G401 (cell line): ENCODE data around the gene DISP2. TPM values are rescaled to one million over a fixed set of nuclear protein-coding genes. Genes with fewer than 3 reads are reported as not detected.

Experiments used
- DNase-seq: peaks from one replicate; pipeline ENCODE4 v3.0.0-alpha.2; 2015; ENCODE audit warnings: low spot score
- in situ Hi-C: cut with HindIII; loops from 2 replicates; pipeline ENCODE4 v1.10.0; 2016; ENCODE audit warnings: low sequenced_read_pairs, mixed read lengths
- total RNA-seq: library from RNA; depleted of rRNA; stranded (reverse); fragments of >200 nt; shearing (Covaris generic); gene quantifications from 2 replicates; pipeline ENCODE4 v1.2.3, GENCODE V29; 2014

Gene DISP2
- total RNA-seq, 1 experiment from 2014 or later: 1.0 TPM

DNA sequence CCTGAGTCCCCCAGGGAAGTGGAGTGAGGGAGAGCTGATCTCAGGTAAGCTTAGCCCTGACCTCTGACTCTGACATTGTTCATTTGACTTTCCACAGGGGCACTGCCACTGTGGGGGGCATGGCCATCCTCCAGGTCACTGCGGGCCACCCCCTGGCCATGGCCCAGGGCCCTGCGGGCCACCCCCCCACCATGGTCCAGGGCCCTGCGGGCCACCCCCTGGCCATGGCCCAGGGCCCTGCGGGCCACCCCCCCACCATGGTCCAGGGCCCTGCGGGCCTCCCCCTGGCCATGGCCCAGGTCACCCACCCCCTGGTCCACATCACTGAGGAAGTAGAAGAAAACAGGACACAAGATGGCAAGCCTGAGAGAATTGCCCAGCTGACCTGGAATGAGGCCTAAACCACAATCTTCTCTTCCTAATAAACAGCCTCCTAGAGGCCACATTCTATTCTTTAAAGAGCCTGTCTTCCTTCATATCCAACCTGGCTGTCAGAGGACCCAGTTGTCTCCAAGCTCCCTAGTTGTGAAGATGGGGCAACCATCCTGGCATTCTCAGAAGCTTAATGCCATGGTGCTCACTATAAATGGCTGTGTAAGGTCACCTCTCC is 1.9 kb upstream of the DISP2 start:
- in situ Hi-C loops: no loop called here

GRCh38 chr15:40357246-40357645 is 773 bp upstream of the DISP2 start:
- in situ Hi-C loops: no loop called here
- DNase-seq: no peak

More for the DNA sequence above, 1.9 kb upstream of the DISP2 start:
- DNase-seq: no peak

DNA sequence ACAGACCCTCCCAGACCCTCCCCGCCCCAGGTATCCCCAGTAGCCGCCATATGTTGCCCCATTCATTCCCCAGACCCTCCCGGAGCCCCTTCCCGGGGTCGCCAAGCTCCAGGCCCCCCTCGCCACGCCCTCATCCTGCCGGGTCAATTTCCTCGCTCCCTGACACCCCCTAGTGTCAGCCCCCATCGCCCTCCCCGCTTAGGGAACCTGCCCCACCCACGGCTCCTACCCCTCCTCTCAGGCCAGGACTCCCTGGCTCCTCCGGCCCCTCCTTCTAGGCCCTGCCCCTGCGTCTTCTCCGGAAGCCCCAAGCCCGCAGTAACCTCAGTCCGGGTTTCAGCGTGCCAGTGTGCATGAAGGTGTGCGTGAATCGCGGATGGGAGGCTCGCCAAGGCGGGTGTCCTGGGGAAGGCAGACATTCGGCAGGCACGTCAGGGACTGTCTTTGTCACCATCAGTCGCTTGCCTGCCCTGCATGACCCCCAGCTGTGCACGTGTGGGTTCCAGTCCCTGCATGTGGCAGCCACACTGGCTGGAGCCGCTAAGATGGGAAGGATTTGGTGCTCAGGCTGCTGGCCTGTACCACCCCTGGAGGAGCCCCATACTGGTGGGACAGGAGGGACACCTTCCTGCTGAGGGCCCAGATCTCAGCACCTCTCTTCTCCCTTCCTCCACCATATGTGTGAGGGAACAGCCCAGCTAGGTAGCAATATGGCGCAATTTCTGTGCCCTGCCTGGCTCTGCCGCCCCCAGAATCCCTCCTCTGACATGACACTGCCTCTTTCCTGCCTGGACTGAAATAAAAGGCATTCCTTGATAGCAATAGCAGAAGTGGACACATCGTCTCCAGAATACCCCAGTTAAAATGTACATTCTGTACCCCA is 693 bp downstream of the DISP2 start:
- in situ Hi-C loops: no loop called here
- DNase-seq: peak; percentile 71

DNA sequence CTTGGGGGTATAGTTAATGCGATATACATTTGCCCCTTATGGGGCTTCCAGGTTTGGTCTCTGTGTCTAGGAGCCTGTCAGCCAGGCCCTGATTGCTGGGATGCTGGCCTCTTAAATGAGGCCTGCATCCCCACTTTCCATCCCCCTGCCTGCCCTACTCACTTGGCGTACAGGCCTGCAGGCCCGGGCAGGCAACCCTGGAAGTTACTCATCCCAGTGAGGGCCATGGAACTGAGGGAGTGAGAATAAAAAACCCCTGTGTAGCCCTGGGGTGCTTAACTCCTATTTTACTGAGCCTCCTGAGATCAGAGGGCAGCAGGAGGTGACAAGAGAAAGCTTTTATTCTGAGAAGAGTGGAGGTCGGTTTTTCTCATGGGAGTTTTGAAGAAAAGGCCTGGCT is 2.0 kb downstream of the DISP2 start:
- in situ Hi-C loops: no loop called here
- no peak for DNase-seq

- in situ Hi-C loops: no loop called here
- DNase-seq: peak; percentile 70
Measured at GRCh38 chr15:40361640-40362039, 3.6 kb downstream of the DISP2 start.

DNA sequence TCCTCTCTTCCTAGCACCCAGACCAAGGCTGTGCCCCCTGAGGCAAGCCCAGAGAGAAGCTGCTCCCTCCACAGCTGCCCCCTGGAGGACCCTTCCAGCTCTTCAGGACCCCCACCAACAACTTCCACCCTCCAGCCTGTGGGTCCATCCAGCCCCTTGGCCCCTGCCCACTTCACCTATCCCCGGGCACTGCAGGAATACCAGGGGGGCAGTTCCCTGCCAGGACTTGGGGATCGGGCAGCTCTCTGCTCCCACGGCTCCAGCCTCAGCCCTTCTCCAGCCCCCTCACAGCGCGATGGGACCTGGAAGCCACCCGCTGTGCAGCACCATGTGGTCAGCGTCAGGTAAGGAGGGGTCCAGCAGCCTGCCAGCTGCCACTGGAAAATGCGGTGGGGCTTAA is 5.6 kb downstream of the DISP2 start:
- no peak for DNase-seq
- in situ Hi-C loops: no loop called here

DNA sequence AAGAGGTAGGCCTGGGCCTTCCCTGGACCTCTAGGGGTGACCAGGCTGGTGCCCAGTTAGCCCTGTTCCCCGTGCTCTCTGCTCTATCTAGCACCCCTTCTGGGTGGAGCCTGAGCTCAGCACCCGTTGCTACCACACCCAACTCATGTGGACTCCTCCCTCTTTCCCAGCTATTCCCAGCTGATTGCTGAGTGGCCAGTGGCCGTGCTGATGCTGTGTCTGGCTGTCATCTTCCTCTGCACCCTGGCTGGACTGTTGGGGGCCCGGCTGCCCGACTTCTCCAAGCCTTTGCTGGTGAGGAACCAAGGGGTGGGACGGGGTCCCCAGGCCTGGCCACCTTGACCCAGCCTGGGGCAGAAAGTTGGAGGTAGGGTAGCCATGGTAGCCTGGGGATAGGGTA is 6.2 kb downstream of the DISP2 start:
- no peak for DNase-seq
- in situ Hi-C loops: no loop called here

DNA sequence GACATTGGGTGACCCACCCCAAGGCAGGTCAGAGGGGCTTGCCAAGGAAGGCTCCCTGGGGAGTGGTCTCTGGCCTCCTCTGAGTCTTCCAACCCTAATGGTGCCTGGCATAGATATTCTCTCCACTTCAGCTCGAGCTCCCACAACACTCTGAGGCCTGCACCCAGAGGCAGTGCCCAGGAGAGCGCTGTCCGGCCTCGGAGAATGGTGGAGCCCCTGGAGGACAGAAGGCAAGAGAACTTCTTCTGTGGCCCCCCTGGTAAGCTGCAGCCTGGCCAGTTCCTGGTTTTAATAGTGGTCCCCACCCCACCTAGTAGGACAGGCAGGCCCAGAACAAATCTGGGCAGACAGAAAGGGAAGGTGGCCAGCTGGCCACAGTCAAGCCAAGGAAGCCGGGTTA is 7.0 kb downstream of the DISP2 start:
- in situ Hi-C loops: no loop called here
- no peak for DNase-seq

DNA sequence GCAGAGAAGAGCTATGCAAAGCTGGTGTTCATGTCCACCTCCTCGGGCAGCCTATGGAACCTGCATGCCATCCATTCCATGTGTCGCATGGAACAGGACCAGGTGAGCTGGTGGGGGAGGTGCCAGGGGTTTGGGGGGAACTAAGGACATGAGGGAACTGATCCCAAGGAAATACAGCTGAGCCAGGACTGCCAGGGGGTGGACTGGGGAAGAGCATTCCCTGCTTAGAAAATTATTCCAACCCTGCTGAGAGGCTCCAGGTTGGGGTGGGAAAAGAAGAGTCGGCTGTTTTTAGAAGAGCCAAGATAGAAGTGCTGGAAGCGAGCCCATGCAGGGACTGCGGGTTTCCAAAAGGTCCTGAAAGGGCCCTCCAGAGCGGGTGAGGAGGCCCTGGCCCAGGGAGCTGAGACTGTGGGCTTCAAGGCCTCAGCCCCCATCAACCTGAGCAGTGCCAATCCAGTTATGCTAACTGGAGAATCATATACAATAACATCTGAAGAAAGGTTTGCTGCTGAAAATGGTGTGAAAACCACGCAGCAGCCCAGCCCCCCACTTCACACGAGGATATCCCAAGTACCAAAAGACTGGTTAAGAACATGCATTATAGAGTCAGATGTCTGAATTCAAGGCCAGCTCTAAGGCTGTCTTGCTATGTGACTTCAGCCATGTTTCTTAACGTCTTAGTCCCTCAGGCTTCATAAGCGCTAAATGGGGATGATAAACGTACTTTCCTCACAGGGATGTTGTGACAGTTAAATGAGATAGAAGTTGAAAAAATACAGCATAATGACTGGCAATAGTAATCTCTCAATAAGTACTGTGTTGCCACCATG is 7.8 kb downstream of the DISP2 start:
- in situ Hi-C loops: no loop called here
- DNase-seq: no peak

GRCh38 chr15:40366457-40367370 is 8.7 kb downstream of the DISP2 start:
- in situ Hi-C loops: no loop called here
- peak; percentile 93 for DNase-seq

- in situ Hi-C loops: no loop called here
- no peak for DNase-seq
Measured at GRCh38 chr15:40367371-40367685, 9.3 kb downstream of the DISP2 start.

- in situ Hi-C loops: no loop called here
- peak; percentile 84 for DNase-seq
Measured at GRCh38 chr15:40367686-40368611, 9.9 kb downstream of the DISP2 start.

DNA sequence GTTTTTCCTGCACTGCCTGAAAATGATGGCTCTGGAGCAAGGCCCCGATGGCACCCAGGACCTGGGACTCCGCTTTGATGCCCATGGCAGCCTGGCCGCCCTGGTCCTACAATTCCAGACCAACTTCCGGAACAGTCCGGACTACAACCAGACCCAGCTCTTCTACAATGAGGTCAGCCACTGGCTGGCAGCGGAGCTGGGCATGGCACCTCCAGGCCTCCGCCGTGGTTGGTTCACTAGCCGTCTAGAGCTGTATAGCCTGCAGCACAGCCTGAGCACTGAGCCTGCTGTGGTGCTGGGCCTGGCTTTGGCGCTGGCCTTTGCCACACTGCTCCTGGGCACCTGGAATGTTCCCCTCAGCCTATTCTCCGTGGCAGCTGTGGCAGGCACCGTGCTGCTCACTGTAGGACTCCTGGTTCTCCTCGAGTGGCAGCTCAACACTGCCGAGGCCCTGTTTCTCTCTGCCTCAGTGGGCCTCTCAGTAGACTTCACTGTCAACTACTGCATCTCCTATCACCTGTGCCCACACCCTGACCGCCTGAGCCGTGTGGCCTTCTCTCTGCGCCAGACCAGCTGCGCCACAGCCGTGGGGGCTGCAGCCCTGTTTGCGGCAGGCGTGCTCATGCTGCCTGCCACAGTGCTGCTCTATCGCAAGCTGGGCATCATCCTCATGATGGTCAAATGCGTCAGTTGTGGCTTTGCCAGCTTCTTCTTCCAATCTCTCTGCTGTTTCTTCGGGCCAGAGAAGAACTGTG is 10.9 kb downstream of the DISP2 start:
- DNase-seq: no peak
- in situ Hi-C loops: no loop called here

DNA sequence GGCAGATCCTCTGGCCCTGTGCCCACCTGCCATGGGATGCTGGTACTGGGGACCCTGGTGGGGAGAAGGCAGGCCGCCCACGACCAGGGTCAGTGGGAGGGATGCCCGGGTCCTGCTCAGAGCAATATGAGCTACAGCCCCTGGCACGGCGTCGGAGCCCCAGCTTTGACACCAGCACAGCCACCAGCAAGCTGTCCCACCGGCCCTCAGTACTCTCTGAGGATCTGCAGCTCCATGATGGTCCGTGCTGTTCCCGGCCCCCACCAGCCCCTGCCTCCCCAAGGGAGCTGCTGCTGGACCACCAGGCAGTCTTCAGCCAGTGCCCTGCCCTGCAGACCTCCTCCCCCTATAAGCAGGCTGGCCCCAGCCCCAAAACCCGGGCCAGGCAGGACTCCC is 11.5 kb downstream of the DISP2 start:
- in situ Hi-C loops: no loop called here
- no peak for DNase-seq

DNA sequence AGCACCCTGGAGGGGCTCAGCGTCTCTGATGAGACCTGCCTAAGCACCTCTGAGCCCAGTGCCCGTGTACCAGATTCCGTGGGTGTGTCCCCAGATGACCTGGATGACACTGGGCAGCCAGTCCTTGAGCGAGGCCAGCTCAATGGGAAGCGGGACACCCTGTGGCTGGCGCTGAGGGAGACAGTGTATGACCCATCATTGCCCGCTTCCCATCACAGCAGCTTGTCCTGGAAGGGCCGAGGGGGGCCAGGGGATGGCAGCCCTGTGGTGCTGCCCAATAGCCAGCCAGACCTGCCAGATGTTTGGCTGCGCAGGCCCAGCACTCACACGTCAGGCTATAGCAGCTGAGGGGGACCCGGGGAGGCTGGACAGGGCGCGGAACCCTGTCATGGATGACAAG is 12.0 kb downstream of the DISP2 start:
- DNase-seq: no peak
- in situ Hi-C loops: no loop called here

GRCh38 chr15:40372981-40373380 is 15.0 kb downstream of the DISP2 start:
- DNase-seq: no peak
- in situ Hi-C loops: no loop called here

DNA sequence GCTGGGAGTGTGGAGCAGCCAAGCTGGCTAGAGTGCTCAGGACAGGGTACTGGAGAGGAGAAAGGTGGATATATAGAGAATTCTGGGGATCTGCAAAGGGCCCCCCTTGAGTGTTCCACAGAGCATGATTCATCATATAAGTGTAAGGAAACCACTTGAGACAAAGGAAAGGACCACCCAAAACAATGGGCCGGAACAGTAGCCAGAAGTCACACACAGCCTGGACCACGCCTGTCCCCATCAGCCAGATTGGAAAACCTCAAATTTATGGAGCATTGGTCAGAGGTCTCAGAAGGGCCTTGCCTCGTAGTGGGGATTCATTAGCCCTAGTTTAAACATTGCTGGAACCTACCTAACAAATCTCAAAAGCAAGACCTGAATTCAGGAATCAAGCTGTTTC is 19.6 kb downstream of the DISP2 start:
- in situ Hi-C loops: no loop called here
- no peak for DNase-seq
